ENCODE results near the gene PAIP2.
A peak's percentile ranks its signal among the peaks of the same experiment; 100 is the strongest.
"Not testable (repeated sequence)": the region's sequence is repeated elsewhere in the genome, so short reads cannot be mapped to it uniquely, and the experiment has no call there.

The PAIP2 gene

GRCh38 chr5:139345442-139345841 lies 3.8 kb downstream of the PAIP2 start:
- not testable (repeated sequence) for H3K27ac Mint-ChIP-seq; ATAC-seq (ENCODE audit: low read depth); H3K4me3 Mint-ChIP-seq; H3K9me3 Mint-ChIP-seq; DNase-seq (ENCODE audit: low spot score in 2 of 2); H3K36me3 Mint-ChIP-seq; H3K27me3 Mint-ChIP-seq
- peaks cover 33% of the 10 kb centered on the region for H3K4me1 Mint-ChIP-seq

- H3K4me1 Mint-ChIP-seq = peaks cover 30% of the 10 kb centered on the region
- not testable (repeated sequence) for H3K4me3 Mint-ChIP-seq; ATAC-seq (ENCODE audit: low read depth); H3K9me3 Mint-ChIP-seq; H3K27me3 Mint-ChIP-seq; DNase-seq (ENCODE audit: low spot score in 2 of 2); H3K27ac Mint-ChIP-seq
- H3K36me3 Mint-ChIP-seq = peaks cover 10% of the 10 kb centered on the region
These were observed 6.2 kb downstream of the PAIP2 start for GRCh38 chr5:139347863-139348262.

GRCh38 chr5:139354186-139354585 lies 12.5 kb downstream of the PAIP2 start:
- Mint-ChIP-seq H3K4me1 (peaks cover 18% of the 10 kb centered on the region), H3K36me3 (peaks cover 13% of the 10 kb centered on the region), H3K4me3 (no peak overlapping the region), H3K27me3 (no peaks in the 10 kb centered on the region), H3K9me3 (peaks cover 1% of the 10 kb centered on the region), H3K27ac (peak overlapping the region; percentile 55)
- DNase-seq (ENCODE audit: low spot score in 2 of 2) (no peak), ATAC-seq (ENCODE audit: low read depth) (no peak)

GRCh38 chr5:139355900-139356299 lies 14.2 kb downstream of the PAIP2 start:
- H3K4me3 Mint-ChIP-seq; ATAC-seq (ENCODE audit: low read depth); DNase-seq (ENCODE audit: low spot score in 2 of 2); H3K27ac Mint-ChIP-seq; H3K27me3 Mint-ChIP-seq; H3K9me3 Mint-ChIP-seq: not testable (repeated sequence)
- H3K4me1 Mint-ChIP-seq = peaks cover 21% of the 10 kb centered on the region
- H3K36me3 Mint-ChIP-seq = peaks cover 16% of the 10 kb centered on the region

- ATAC-seq (ENCODE audit: low read depth) (no peak), DNase-seq (ENCODE audit: low spot score in 2 of 2) (no peak)
- H3K27me3 Mint-ChIP-seq = no peaks in the 10 kb centered on the region
These were observed 16.4 kb downstream of the PAIP2 start for GRCh38 chr5:139358064-139358463.

GRCh38 chr5:139360384-139360783 lies 18.7 kb downstream of the PAIP2 start:
- H3K27ac Mint-ChIP-seq = no peak overlapping the region
- H3K9me3 Mint-ChIP-seq = no peaks in the 10 kb centered on the region
- ATAC-seq (ENCODE audit: low read depth) (no peak), DNase-seq (ENCODE audit: low spot score in 2 of 2) (no peak)
- H3K36me3 Mint-ChIP-seq = peaks cover 17% of the 10 kb centered on the region
- H3K27me3 Mint-ChIP-seq = no peaks in the 10 kb centered on the region
- H3K4me3 Mint-ChIP-seq = no peak overlapping the region
- H3K4me1 Mint-ChIP-seq = peaks cover 11% of the 10 kb centered on the region

More at GRCh38 chr5:139358064-139358463, 16.4 kb downstream of the PAIP2 start:
- Mint-ChIP-seq H3K9me3 (peaks cover 1% of the 10 kb centered on the region), H3K36me3 (peaks cover 14% of the 10 kb centered on the region), H3K27ac (peak overlapping the region; percentile 45), H3K4me1 (peaks cover 16% of the 10 kb centered on the region), H3K4me3 (no peak overlapping the region)

GRCh38 chr5:139361835-139362429 lies 20.3 kb downstream of the PAIP2 start:
- DNase-seq (ENCODE audit: low spot score in 2 of 2) (no peak), ATAC-seq (ENCODE audit: low read depth) (no peak)
- peaks cover 17% of the 10 kb centered on the region for H3K36me3 Mint-ChIP-seq
- no peaks in the 10 kb centered on the region for H3K9me3 Mint-ChIP-seq
- no peak overlapping the region for H3K4me3 Mint-ChIP-seq
- no peaks in the 10 kb centered on the region for H3K27me3 Mint-ChIP-seq
- peaks cover 11% of the 10 kb centered on the region for H3K4me1 Mint-ChIP-seq
- peak overlapping the region; percentile 45 for H3K27ac Mint-ChIP-seq

GRCh38 chr5:139363937-139364336 lies 22.3 kb downstream of the PAIP2 start:
- H3K9me3 Mint-ChIP-seq = no peaks in the 10 kb centered on the region
- H3K4me1 Mint-ChIP-seq = peaks cover 3% of the 10 kb centered on the region
- ATAC-seq (ENCODE audit: low read depth) = no peak
- H3K27me3 Mint-ChIP-seq = no peaks in the 10 kb centered on the region
- H3K27ac Mint-ChIP-seq = no peak overlapping the region
- no peak for DNase-seq (ENCODE audit: low spot score in 2 of 2)
- peaks cover 14% of the 10 kb centered on the region for H3K36me3 Mint-ChIP-seq
- no peak overlapping the region for H3K4me3 Mint-ChIP-seq

GRCh38 chr5:139364466-139364865 lies 22.8 kb downstream of the PAIP2 start:
- no peaks in the 10 kb centered on the region for H3K27me3 Mint-ChIP-seq
- H3K9me3 Mint-ChIP-seq = no peaks in the 10 kb centered on the region
- no peak overlapping the region for H3K4me3 Mint-ChIP-seq
- H3K27ac Mint-ChIP-seq = no peak overlapping the region
- ATAC-seq (ENCODE audit: low read depth) (no peak), DNase-seq (ENCODE audit: low spot score in 2 of 2) (no peak)
- H3K4me1 Mint-ChIP-seq = peaks cover 3% of the 10 kb centered on the region
- peaks cover 14% of the 10 kb centered on the region for H3K36me3 Mint-ChIP-seq

- peaks cover 10% of the 10 kb centered on the region for H3K36me3 Mint-ChIP-seq
- H3K27me3 Mint-ChIP-seq = no peaks in the 10 kb centered on the region
- no peak overlapping the region for H3K4me3 Mint-ChIP-seq
- no peak for DNase-seq (ENCODE audit: low spot score in 2 of 2)
- H3K27ac Mint-ChIP-seq = peak overlapping the region; percentile 10
- no peaks in the 10 kb centered on the region for H3K9me3 Mint-ChIP-seq
- H3K4me1 Mint-ChIP-seq = no peaks in the 10 kb centered on the region
- no peak for ATAC-seq (ENCODE audit: low read depth)
These were observed 27.0 kb downstream of the PAIP2 start for GRCh38 chr5:139368613-139369012.

- Mint-ChIP-seq H3K27me3 (no peaks in the 10 kb centered on the region), H3K4me3 (no peak overlapping the region), H3K9me3 (no peaks in the 10 kb centered on the region), H3K27ac (no peak overlapping the region), H3K36me3 (peaks cover 5% of the 10 kb centered on the region), H3K4me1 (peaks cover 2% of the 10 kb centered on the region)
- ATAC-seq (ENCODE audit: low read depth) (no peak), DNase-seq (ENCODE audit: low spot score in 2 of 2) (no peak)
These were observed 27.5 kb downstream of the PAIP2 start for GRCh38 chr5:139369181-139369580.

- peaks cover 2% of the 10 kb centered on the region for H3K4me1 Mint-ChIP-seq
- no peaks in the 10 kb centered on the region for H3K27me3 Mint-ChIP-seq
- no peak for DNase-seq (ENCODE audit: low spot score in 2 of 2)
- peak overlapping the region; percentile 53 for H3K27ac Mint-ChIP-seq
- H3K9me3 Mint-ChIP-seq = no peaks in the 10 kb centered on the region
- no peak overlapping the region for H3K4me3 Mint-ChIP-seq
- no peak for ATAC-seq (ENCODE audit: low read depth)
- peaks cover 2% of the 10 kb centered on the region for H3K36me3 Mint-ChIP-seq
These were observed 30.1 kb downstream of the PAIP2 start for GRCh38 chr5:139371482-139372435.

GRCh38 chr5:139374909-139375308 lies 33.3 kb downstream of the PAIP2 start:
- Mint-ChIP-seq H3K4me3 (no peak overlapping the region), H3K27ac (no peak overlapping the region), H3K4me1 (peaks cover 2% of the 10 kb centered on the region), H3K27me3 (no peaks in the 10 kb centered on the region), H3K36me3 (peaks cover 5% of the 10 kb centered on the region), H3K9me3 (no peaks in the 10 kb centered on the region)
- DNase-seq (ENCODE audit: low spot score in 2 of 2) (no peak), ATAC-seq (ENCODE audit: low read depth) (no peak)

GRCh38 chr5:139376364-139376763 lies 34.7 kb downstream of the PAIP2 start:
- H3K36me3 Mint-ChIP-seq = peaks cover 5% of the 10 kb centered on the region
- H3K4me3 Mint-ChIP-seq = no peak overlapping the region
- ATAC-seq (ENCODE audit: low read depth) = no peak
- no peaks in the 10 kb centered on the region for H3K9me3 Mint-ChIP-seq
- no peaks in the 10 kb centered on the region for H3K27me3 Mint-ChIP-seq
- DNase-seq (ENCODE audit: low spot score in 2 of 2) = no peak
- no peak overlapping the region for H3K27ac Mint-ChIP-seq
- peaks cover 2% of the 10 kb centered on the region for H3K4me1 Mint-ChIP-seq
